ENCODE results near the gene PPP1R1C.

PPP1R1C gene

DNA sequence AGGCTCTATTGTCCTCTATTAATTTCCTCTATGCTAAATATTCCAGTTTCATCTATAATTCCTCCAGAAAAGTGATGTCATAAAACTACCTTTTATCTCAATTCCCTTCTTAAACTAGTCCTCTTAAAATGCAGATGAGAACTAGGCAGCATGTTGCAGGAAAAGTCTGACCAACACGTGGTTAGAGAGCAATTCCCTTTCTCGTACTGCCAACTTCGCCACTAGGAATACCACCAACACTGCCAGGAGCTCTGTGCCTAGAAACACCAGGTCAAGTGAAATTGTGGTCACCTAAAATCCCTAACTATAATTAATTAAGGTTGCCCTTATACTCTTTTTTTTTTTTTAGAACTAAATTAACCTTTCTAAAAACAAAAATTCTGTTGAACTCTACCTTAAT, 127.7 kb downstream of the PPP1R1C start:
- DNase-seq (ENCODE audit: low spot score), result no peak

DNA sequence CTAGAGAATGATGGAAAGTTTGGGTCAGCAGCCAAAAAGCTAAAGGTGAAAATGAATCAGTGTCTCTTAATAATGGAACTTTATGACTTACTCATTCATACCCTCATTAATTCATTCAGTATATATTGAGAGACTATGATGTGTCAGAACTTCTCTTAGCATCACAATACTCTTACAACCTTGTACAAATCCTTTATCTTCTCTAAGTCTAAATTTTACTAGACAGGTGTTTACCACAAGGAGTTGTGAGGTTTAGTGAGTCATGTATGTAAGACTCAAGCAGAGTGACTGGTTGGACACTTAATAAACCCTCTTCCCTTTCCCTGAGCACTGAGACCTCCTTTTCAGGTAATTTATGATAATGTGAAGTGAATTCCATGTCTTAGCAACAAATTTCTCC, 129.6 kb downstream of the PPP1R1C start:
- no peak for DNase-seq (ENCODE audit: low spot score)

DNA sequence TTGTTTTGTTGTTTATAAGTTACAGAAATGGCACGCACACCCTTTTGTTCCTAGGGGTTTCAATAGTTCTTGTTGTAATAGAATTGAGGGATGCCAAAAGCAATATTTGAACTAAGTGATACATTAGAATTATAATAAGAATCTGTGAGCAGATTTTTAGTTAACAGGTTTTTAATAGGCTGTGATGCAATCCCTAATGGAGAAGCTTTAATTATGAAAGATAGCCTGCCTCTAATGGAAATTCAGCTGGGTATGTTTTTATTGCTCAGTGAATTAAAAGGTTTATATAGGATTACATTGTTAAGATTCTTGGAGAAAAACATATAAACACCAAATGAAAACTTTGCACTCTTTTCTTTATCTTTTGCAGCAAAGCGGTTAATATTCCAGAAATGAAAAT, 131.1 kb downstream of the PPP1R1C start:
- DNase-seq (ENCODE audit: low spot score), result no peak

DNA sequence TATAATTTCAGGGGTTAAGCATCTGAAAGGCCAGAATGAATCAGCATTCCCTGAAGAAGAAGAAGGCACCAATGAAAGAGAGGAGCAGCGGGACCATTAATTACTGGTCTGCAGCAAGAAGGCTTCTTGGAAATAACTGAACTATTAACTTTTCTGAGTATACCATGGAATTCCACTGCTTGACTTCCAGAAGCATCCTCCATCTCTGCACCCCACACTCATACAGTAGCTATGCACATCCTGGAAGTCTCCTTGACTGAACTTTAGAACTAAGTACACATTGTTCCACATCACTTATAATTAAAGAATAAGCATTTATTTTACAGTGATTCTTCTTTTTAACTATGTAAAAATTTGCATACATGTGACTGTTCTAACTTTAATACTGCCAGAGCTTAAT, 131.5 kb downstream of the PPP1R1C start:
- no peak for DNase-seq (ENCODE audit: low spot score)

DNA sequence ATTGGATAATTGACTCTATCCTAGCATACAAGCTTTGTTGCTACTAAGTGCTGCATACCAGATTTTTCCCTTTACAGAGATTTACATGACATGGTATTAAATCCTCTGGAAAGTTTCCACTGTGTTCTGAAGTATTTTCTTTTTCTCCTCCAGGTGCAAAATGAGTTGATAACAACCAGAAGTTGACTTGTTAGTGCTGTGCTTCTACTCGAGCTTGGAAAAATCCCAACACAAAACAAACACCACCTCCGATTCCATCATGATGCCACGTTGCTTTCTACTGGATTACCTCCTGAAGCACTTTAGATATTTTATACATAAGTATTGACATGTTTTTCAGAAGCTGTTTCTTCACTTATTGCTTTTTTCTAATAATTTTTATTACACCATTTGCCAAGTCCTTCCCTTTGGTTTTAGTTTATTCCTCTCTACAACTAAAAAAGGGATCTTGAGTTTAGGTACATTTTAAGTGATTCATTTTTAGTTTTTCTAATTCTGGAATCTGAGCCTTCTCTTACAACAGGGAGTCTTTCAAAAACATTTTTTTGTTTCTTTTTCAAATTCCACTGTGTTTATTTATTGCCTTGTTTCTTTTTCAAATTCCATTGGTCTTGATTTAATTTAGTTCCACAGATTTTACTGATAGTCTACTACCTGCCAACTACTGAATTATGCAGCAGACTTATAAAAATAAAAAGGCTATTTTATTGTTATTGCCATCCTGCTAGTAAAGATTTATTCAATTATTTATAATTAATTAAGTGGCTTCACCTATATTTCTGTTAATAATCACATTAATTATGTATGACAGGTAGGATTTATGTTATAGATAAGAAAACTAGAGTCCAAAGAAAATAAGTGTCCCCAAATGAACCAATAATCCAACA, 143.4 kb downstream of the PPP1R1C start:
- no peak for DNase-seq (ENCODE audit: low spot score)

DNA sequence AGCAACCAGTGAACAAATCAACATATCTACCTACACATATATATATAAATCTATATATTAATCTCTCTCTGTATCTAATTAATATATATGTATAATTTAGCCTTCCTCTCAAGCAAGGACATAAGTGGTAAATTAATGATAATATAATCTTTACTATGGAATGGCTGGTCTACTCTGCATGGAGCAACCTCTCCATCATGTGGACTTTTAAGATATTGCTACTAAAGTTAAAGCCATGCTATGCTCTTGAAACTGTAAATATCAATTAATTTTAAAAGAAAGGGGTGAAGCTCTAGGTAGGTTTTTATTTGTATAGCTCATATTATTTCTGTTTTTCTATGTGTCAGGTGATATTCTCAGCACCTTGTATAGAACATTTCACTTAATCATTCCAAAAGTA, 147.0 kb downstream of the PPP1R1C start:
- no peak for DNase-seq (ENCODE audit: low spot score)

DNA sequence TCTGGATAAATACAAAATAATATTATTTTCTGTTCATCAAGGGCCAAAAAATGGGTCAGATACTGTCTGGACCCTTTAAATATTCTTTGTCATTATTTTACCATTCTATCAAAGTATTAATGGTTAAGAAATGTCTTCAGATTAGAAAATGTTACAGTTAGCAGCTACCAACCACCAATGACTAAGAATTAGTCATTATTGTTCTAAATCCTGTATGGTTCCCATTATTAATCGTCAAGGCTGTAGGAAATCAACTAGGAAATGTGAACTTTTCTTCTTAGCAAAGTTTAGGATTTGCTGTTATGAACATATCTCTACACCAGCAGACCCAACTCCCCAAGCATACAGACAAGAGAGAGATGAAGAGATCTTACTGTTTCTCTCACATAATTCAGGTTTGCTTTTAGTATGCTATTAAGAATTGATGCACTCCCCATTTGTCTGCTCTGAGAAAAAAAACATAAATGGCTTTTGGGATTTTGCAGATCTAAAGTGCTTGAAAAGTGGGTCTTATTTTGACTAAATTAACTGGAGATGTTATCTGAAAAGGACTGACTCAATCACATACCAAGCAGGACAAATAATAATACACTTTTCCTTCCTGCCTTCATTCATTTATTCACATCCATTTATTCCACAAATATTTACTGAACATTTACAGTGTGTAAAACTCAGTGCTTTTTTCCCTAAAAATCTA, 147.7 kb downstream of the PPP1R1C start:
- DNase-seq (ENCODE audit: low spot score), result no peak

DNA sequence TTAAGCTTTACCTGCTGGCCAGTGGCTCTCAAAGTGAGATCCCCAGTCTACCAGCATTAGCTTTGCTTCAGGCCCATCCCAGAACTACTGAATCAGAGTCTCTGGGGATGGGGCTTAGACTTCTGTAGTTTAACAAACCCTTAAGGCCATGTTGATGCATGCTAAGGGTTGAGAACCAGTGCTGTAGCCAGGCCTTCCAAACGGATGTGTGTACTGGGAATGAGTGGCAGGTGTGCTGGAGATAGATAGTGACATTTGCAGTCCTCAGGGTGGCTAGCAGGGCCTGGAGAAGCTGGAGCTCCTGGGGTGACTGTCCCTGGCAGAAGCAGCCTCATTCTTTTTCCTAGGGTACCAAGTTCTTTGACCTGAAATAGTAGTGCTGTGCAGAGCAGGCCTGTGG, 148.5 kb downstream of the PPP1R1C start:
- no peak for DNase-seq (ENCODE audit: low spot score)

DNA sequence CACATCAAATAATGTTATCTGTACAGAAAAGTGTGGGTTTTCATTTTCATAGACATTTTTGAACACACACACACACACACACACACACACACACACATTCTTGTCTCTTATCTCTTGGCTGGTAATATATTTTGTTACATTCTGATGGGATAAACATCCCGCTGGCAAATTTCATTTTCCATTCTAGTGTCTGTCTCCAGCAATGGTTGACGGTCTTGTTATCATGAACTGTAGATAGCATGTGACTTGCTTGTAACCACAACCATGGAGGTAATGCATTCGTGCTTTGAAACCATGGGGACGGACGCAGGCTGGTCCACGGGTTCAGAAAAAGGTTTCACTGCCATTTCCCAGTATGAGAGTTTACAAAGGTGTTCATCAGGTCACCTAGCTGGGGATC, 156.4 kb downstream of the PPP1R1C start:
- no peak for DNase-seq (ENCODE audit: low spot score)

DNA sequence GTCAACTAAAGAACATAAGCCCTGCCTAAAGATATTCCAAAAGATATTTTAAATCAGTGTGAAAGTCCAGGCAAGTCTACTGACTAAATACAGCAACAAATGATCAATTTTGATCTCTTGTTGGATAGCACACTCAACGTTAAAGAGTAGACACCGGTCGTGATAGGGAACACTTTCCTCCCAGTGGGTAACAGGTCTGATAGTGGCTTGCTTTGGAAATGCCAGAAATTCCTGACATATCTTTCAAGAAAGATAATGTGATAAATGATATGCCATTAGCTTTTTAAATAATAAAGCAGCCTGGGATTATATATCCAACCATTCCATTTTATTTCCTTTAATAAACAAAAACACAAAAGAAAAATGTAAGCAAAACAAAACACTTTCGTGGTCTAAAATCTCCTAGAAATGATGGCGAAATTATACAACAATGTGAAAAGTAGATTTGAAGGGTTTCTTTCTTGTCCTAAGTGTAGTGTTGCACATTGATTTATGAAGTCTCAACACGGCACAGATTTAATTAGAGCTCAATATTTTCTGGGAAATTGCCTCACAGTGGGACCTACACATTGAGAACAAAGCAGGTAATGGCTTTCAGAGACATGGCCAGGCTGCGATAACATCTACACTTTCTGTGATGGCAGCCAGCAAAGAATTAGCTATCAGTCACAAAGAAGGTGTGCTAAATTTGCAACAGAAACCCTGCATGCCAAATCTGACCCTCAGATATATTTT, 158.6 kb downstream of the PPP1R1C start:
- DNase-seq (ENCODE audit: low spot score), result no peak

DNA sequence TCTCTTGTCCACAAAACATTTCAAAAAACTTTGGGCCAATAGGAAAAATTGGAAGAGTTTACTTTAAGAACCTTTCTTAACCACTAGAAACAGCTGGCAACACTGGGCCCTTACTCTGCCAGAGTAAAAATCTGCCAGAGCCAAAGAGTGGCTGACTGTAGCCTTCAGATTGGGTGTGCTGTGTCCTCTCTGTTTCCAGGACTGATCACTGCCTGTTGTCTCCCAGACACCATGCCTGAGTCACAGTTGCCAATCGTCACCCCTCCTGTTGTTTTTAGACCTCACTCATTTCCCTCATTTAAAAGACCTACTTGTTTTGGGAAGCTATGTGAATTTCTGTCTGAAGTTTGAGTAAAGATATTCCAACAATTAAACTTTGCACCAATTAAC, 159.1 kb downstream of the PPP1R1C start:
- no peak for DNase-seq (ENCODE audit: low spot score)

DNA sequence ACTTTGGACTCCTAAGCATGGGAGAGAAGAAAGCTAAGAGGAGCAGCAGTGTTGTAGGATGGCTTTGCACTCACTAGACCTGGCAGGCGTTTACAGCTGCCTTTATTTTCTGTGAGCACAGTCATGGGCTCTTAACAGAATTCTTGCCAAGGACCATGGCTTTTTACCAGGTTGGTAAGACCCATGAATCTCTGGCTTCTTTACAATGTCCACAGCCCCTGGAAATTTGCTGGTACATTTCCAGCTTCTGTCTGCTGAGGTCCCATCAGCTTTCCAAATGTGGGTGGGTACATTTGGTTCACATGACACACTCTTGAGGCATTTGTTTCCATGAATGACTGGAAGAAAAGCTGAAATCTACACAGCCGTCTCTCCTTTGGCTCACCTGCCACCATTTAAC, 162.7 kb downstream of the PPP1R1C start:
- no peak for DNase-seq (ENCODE audit: low spot score)

DNA sequence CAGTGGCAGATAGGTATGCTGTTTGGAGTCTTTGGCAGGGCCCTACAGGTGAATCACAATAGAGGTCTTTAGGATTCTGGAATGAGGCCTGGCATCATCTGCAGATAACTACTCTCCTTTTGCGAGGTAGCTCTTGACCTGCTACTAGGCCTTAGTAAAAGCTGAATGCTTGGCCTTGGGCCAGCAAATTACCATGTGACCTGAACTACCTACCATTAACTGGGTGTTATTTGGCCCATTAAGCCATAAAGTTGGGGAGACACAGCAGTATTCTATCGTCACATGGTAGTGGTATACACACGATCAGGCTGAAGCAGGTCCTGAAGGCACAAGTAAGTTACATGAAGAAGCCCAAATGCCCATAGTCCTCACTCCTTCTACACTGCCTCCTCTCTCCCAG, 178.2 kb downstream of the PPP1R1C start:
- no peak for DNase-seq (ENCODE audit: low spot score)

DNA sequence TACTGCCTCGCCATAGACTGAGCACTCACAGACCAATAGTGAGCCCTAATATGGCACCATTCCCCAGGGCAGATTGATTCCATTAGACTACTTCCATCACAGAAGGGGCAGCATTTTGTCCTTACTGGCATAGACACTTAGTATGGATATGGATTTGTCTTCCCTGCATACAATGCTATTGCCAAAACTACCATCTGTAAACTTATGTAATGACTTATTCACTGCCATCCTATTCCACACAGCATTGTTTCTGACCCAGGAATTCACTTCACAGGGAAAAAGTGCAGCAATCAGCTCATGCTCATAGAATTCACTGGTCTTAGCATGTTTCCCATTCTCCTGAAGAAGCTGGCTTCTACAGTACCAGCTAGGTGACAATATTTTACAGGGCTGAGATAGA, 179.0 kb downstream of the PPP1R1C start:
- DNase-seq (ENCODE audit: low spot score), result no peak

DNA sequence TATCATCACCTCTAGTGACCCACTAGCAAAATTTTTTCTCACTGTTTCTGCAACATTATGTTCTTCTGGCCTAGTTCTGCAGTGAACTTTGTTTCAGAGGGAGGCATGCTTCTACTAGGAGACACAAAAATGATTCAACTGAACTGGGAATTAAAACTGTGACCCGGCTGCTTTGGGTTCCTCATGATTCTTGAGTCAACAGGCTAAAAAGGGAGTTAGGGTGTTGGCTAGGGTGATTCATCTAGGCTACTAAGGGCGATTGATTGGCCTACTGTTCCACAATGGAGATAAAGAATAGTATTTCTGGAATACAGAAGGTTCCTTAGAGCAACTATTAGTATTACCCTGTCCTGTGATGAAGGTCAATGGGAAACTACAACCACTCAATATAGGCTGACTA, 179.5 kb downstream of the PPP1R1C start:
- DNase-seq (ENCODE audit: low spot score), result no peak

DNA sequence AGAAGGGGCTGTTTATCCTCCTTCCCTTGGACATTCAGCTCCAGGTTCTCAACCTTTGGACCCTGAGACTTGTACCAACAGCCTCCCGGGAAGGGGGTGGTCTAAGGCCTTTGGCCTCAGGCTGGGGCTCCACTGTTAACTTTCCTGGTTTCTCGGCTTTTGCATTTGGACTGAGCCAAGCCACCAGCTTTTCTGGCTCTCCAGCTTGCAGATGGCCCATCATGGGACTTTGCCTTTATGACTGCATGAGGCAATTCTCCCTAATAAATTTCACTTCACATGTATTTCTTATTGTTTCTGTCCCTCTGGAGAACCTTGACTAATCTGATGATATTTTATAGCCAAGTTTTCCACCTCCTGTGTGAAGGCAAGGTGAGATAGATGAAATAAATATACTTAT, 180.8 kb downstream of the PPP1R1C start:
- DNase-seq (ENCODE audit: low spot score), result no peak

DNA sequence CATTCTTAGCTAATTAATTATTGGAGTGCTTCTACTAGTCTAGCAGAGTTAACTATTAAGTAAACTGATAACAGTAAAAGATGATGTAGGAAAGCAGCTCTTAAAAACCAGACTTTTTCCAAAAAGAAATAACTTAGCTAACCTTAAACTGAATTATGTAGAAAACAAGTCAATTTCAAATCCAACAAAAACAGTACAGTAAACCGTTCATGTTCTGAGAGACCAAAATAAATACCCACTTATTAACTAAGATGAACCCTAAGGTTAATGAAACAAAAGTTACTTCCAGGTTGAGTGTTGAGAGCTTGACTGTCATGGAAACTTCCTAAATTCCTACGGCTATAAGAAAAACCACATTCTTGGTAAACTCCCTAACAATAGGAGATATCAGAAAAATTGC, 181.2 kb downstream of the PPP1R1C start:
- DNase-seq (ENCODE audit: low spot score), result no peak

Data from AG08396 (cell line).